GM23338 (cell line): Measurements from ENCODE around the gene SGMS2. TPM values are rescaled to one million over a fixed set of nuclear protein-coding genes. Genes with fewer than 3 reads are reported as not detected.
"Not testable (repeated sequence)": the region's sequence is repeated elsewhere in the genome, so short reads cannot be mapped to it uniquely, and the experiment has no call there.

Experiments used
- ATAC-seq: fragments of 200-7000 bp; cut with Tn5 transposase; 3 replicates; pipeline ENCODE4 v1.9.1; 2020
- DNase-seq: peaks from one replicate; pipeline ENCODE4 v3.0.0-alpha.2; 2015; ENCODE audit warnings: low spot score
- H2AFZ ChIP-seq: fragments of 200-600 bp; sonication (generic); 2 replicates; pipeline ENCODE4 v1.8.0; 2016; ENCODE audit warnings: antibody characterized with exemption, mild to moderate bottlenecking, moderate library complexity
- H3F3A ChIP-seq: fragments of 200-600 bp; sonication (generic); replicated peaks from 2 replicates; pipeline ENCODE4 v1.8.0; 2017; ENCODE audit warnings: antibody characterized with exemption, mixed run types, low read depth
- H3K27ac ChIP-seq: fragments of 200-600 bp; sonication (generic); 2 replicates; pipeline ENCODE4 v1.6.1; 2016; ENCODE audit warnings: low read depth
- H3K27me3 ChIP-seq: fragments of 200-600 bp; sonication (generic); 2 replicates; pipeline ENCODE4 v1.8.0; 2016; ENCODE audit warnings: mild to moderate bottlenecking, mixed run types, moderate library complexity; ENCODE audit not compliant: insufficient read depth
- H3K36me3 ChIP-seq: fragments of 200-600 bp; sonication (generic); 2 replicates; pipeline ENCODE4 v1.8.0; 2016; ENCODE audit warnings: mild to moderate bottlenecking; ENCODE audit not compliant: insufficient read depth
- H3K4me1 ChIP-seq: fragments of 200-600 bp; sonication (generic); 2 replicates; pipeline ENCODE4 v1.8.0; 2016; ENCODE audit warnings: mild to moderate bottlenecking, moderate library complexity; ENCODE audit not compliant: insufficient read depth
- H3K4me2 ChIP-seq: fragments of 200-600 bp; sonication (generic); 2 replicates; pipeline ENCODE4 v1.7.1; 2017; ENCODE audit warnings: mixed run types
- H3K4me3 ChIP-seq: fragments of 200-600 bp; sonication (generic); 2 replicates; pipeline ENCODE4 v1.6.1; 2016; ENCODE audit warnings: mixed run types
- H3K79me2 ChIP-seq: fragments of 200-600 bp; sonication (generic); replicated peaks from 2 replicates; pipeline ENCODE4 v1.8.0; 2017; ENCODE audit warnings: mild to moderate bottlenecking; ENCODE audit not compliant: insufficient read depth
- H3K9me2 ChIP-seq: fragments of 200-600 bp; sonication (generic); 2 replicates; pipeline ENCODE4 v1.8.0; 2017; ENCODE audit not compliant: insufficient read depth
- H4K20me1 ChIP-seq: fragments of 200-600 bp; sonication (generic); replicated peaks from 2 replicates; pipeline ENCODE4 v1.8.0; 2017; ENCODE audit warnings: mild to moderate bottlenecking; ENCODE audit not compliant: insufficient read depth
- H3K27ac Mint-ChIP-seq: 2 replicates; pipeline ENCODE4 v1.8.0; 2020; ENCODE audit warnings: inconsistent platforms, mild to moderate bottlenecking, moderate library complexity, mixed read lengths
- H3K27me3 Mint-ChIP-seq: 3 replicates; pipeline ENCODE4 v1.8.0; 2022; ENCODE audit warnings: low read depth, mild to moderate bottlenecking, moderate library complexity, mixed read lengths, inconsistent platforms; ENCODE audit not compliant: insufficient read depth, poor library complexity
- H3K36me3 Mint-ChIP-seq: 3 replicates; pipeline ENCODE4 v1.8.0; 2021; ENCODE audit warnings: low read depth, mild to moderate bottlenecking, inconsistent platforms, moderate library complexity, mixed read lengths
- H3K4me1 Mint-ChIP-seq: 3 replicates; pipeline ENCODE4 v1.8.0; 2020; ENCODE audit warnings: mild to moderate bottlenecking, inconsistent platforms, mixed read lengths
- H3K4me3 Mint-ChIP-seq: 3 replicates; pipeline ENCODE4 v1.8.0; 2021; ENCODE audit warnings: moderate library complexity, mild to moderate bottlenecking, inconsistent platforms, mixed read lengths
- H3K9me3 Mint-ChIP-seq: 3 replicates; pipeline ENCODE4 v1.8.0; 2020; ENCODE audit warnings: moderate library complexity, mild to moderate bottlenecking, inconsistent platforms, mixed read lengths
- CREB1 ChIP-seq: fragments of 250-450 bp; sonication (Bioruptor Pico); IDR thresholded peaks from 2 replicates; pipeline ENCODE4 v1.5.0; 2020; ENCODE audit warnings: low read depth, mild to moderate bottlenecking, moderate library complexity
- EZH2 ChIP-seq: fragments of 200-600 bp; sonication (generic); IDR thresholded peaks from one replicate; pipeline ENCODE4 v1.8.0; 2017; ENCODE audit warnings: antibody characterized with exemption, mild to moderate bottlenecking, low read depth; ENCODE audit not compliant: unreplicated experiment
- EZH2phosphoT487 ChIP-seq: fragments of 200-600 bp; sonication (generic); IDR thresholded peaks from one replicate; pipeline ENCODE4 v1.8.1; 2018; ENCODE audit warnings: antibody characterized with exemption; ENCODE audit not compliant: unreplicated experiment
- JUNB ChIP-seq: IDR thresholded peaks from one replicate; pipeline ENCODE4 v1.6.1; 2016; ENCODE audit warnings: antibody characterized with exemption; ENCODE audit not compliant: unreplicated experiment
- NANOG ChIP-seq: IDR thresholded peaks from 2 replicates; pipeline ENCODE4 v1.6.1; 2016; ENCODE audit warnings: antibody characterized with exemption, borderline replicate concordance
- POLR2AphosphoS5 ChIP-seq: IDR thresholded peaks from 2 replicates; pipeline ENCODE4 v1.6.1; 2016; ENCODE audit warnings: antibody characterized with exemption, low read depth
- REST ChIP-seq: IDR thresholded peaks from one replicate; pipeline ENCODE4 v1.6.1; 2018; ENCODE audit warnings: antibody characterized with exemption; ENCODE audit not compliant: unreplicated experiment
- STAT1 ChIP-seq: IDR thresholded peaks from one replicate; pipeline ENCODE4 v1.6.1; 2016; ENCODE audit warnings: antibody characterized with exemption; ENCODE audit not compliant: unreplicated experiment
- ZNF331 ChIP-seq: fragments of 250-450 bp; sonication (Bioruptor Pico); IDR thresholded peaks from 2 replicates; pipeline ENCODE4 v1.5.0; 2020; ENCODE audit warnings: low read depth, mild to moderate bottlenecking, moderate library complexity
- polyA plus RNA-seq: library from polyadenylated mRNA; unstranded; fragments of >200 nt; fragmentation: Nextera tagmentation; extraction: Ambion mirVana; gene quantifications from 2 replicates; pipeline ENCODE4 v1.2.1, GENCODE V29; 2016
- total RNA-seq: library from RNA; depleted of rRNA; stranded (reverse); fragments of >200 nt; shearing (Covaris generic); gene quantifications from 2 replicates; pipeline ENCODE4 v1.2.3, GENCODE V29; 2014

The SGMS2 gene
- total and polyA plus RNA-seq, 2 experiments from 2014 or later: 0.35 to 1.1 TPM

DNA sequence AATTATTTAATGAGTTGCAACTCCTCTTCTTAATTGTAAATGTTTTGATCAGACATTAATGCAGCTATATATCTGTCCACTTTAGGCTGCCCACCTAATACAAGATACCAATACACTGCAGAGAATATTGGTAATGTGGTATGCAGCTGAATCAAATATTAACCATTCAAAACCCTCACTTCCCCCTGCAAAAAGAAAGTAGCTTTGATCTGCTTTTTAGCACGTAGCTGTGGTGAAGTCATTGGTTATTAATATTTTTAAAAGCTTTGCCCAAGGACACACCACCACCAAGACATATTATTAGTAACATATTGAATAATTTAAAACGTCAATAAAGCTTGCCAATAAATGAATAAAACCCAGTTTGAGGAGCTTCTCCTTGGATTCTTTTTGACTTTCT, 78.0 kb downstream of the SGMS2 start:
- Histone ChIP-seq H2AFZ (no peak overlapping the region), H3K27ac (no peak overlapping the region), H3K4me2 (no peak overlapping the region), H3K4me3 (no peak overlapping the region), H3K9me2 (peaks cover 18% of the 10 kb centered on the region; the same call in 1 of the 2 replicates), H3K79me2 (no peaks in the 10 kb centered on the region), H3K27me3 (no peaks in the 10 kb centered on the region), H4K20me1 (no peaks in the 10 kb centered on the region), H3K36me3 (no peaks in the 10 kb centered on the region), H3F3A (peaks cover 4% of the 10 kb centered on the region; the same call in 1 of the 2 replicates), H3K4me1 (peaks cover 19% of the 10 kb centered on the region)
- ATAC-seq (no peak), DNase-seq (no peak)
- no peaks in the 10 kb centered on the region for H3K27me3 Mint-ChIP-seq
- no peak overlapping the region for H3K4me3 Mint-ChIP-seq
- H3K4me1 Mint-ChIP-seq: peaks cover 9% of the 10 kb centered on the region; the same call in 2 of the 3 replicates
- peaks cover 6% of the 10 kb centered on the region; the same call in 2 of the 3 replicates for H3K9me3 Mint-ChIP-seq
- TF ChIP-seq REST: no peak
- no peak for TF ChIP-seq NANOG
- no peak for TF ChIP-seq POLR2AphosphoS5
- TF ChIP-seq CREB1: no peak
- TF ChIP-seq EZH2: no peak
- no peak for TF ChIP-seq STAT1
- no peak for TF ChIP-seq EZH2phosphoT487
- no peak for TF ChIP-seq ZNF331 (CRISPR knock-in tag)
- no peak for TF ChIP-seq JUNB
- no peak overlapping the region for H3K27ac Mint-ChIP-seq
- H3K36me3 Mint-ChIP-seq: peaks cover 13% of the 10 kb centered on the region

DNA sequence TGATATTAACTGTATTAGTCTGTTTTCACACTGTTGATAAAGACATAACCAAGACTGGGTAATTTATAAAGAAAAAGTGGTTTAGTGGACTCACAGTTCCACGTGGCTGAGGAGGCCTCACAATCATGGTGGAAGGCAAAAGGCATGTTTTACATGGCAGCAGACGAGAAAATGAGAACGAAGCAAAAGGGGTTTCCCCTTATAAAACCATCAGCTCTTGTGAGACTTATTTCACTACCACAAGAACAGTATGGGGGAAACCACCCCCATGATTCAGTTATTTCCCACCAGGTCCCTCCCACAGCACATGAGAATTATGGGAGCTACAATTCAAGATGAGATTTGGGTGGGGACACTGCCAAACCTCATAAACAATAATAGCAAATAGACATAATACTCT, 80.3 kb downstream of the SGMS2 start:
- H3K4me3 ChIP-seq, H3K27ac Mint-ChIP-seq, H3K27ac ChIP-seq, H3K27me3 ChIP-seq, H3K4me2 ChIP-seq, ATAC-seq, H2AFZ ChIP-seq, H3K36me3 ChIP-seq, H3K27me3 Mint-ChIP-seq, H3K4me3 Mint-ChIP-seq, H4K20me1 ChIP-seq, H3F3A ChIP-seq, H3K79me2 ChIP-seq, DNase-seq, H3K9me3 Mint-ChIP-seq: not testable (repeated sequence)
- Histone ChIP-seq H3K4me1 (peaks cover 19% of the 10 kb centered on the region), H3K9me2 (peaks cover 18% of the 10 kb centered on the region; the same call in 1 of the 2 replicates)
- H3K36me3 Mint-ChIP-seq: peaks cover 13% of the 10 kb centered on the region
- H3K4me1 Mint-ChIP-seq: peaks cover 15% of the 10 kb centered on the region
